ENCODE results near the gene PTX3.

Gene PTX3

DNA sequence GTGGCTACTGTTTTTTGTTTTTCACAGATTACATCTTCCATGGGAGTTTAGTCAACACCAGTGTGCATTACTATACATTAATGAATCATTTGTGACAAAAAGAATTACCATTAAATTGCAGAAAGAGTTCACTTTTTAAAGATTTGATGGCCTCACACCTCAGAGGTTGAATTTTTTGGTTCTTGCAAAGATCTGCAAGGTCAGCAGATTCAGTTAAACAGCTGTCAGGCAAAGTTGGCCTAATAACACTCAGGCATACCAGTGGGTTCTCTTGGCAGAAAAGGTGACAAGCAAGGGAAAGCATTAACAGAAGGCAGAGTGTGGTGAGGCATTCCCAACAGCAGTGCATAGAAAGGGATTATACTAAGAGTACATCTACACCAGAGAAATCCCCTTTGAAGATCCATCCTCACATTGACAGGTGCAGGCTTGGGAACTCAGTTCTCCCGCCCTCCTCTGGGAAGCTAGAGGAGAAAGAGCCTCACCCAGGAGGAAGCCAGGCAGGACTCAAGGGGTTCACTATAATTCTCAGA, 24.3 kb upstream of the PTX3 start:
- TF ChIP-seq CTCF (conservative IDR thresholded peaks at IDR 0.05) (no peak), ZFX (IDR thresholded peaks at IDR 0.05) (no peak)

DNA sequence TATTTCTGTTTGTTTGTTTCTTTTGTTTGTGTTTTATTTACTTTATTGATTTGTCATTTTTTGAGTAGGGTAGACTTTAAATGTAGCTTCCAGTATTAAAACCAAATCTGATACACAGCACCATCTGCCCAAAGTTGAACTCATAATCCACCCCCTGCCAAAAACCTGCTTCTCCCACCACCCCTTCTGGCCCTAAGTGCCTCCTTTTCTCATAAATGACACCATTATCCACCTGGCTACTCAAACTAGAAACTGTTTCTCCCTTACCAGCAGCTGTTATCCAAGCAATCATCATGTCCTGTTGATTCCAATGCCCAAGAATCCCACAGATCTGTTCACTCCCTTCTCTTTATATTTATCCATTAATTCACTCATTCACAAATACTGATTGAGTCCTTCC, 21.8 kb upstream of the PTX3 start:
- TF ChIP-seq ZFX (IDR thresholded peaks at IDR 0.05) (no peak), CTCF (conservative IDR thresholded peaks at IDR 0.05) (no peak)
- no peak overlapping the region for H3K27ac ChIP-seq

More for the DNA sequence above, 24.3 kb upstream of the PTX3 start:
- no peak overlapping the region for H3K27ac ChIP-seq

GRCh38 chr3:157416347-157417087, 20.1 kb upstream of the PTX3 start:
- TF ChIP-seq CTCF (conservative IDR thresholded peaks at IDR 0.05) (no peak), ZFX (IDR thresholded peaks at IDR 0.05) (no peak)
- H3K27ac ChIP-seq = no peak overlapping the region

DNA sequence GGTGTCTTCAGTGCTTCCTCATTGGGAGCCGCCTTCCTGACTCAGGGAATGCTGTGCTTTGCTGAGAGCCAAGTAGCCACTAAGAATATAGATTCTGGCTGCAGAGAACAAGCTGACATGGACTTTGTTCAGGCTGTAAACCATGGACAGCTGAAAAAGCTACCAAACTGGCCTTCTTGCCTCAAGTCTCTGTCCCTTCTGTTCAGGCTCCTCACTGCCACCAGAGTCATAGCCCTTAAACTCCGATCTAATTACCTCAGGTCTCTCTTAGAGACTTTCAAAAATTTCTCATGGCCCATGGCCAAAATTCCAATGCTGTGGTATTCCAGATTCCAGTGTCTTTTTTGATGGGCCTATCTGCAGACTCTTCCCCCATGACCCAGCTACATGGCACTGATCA, 19.4 kb upstream of the PTX3 start:
- no peak for TF ChIP-seq ZFX (IDR thresholded peaks at IDR 0.05)
- TF ChIP-seq CTCF (conservative IDR thresholded peaks at IDR 0.05) = no peak
- H3K27ac ChIP-seq = no peak overlapping the region

DNA sequence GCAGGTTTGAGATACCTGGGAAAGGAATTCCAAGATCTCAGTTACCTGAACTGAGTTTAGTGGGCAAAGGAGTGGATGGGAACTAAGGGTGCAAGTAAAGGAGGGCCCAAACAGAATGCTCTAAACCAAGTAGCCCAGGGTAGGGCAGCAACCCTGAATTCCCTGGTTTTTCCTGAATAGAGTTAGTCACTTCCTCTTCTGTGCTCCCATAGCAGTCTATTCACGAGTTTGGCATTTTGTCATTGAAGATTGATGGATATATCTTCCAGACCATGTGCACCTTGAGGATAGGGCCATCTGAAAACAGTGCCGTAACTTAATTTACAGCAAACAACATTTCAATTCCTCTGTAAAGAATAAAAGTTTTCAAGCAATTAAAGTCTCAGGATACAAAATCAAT, 18.5 kb upstream of the PTX3 start:
- no peak overlapping the region for H3K27ac ChIP-seq
- TF ChIP-seq ZFX (IDR thresholded peaks at IDR 0.05) (no peak), CTCF (conservative IDR thresholded peaks at IDR 0.05) (no peak)

DNA sequence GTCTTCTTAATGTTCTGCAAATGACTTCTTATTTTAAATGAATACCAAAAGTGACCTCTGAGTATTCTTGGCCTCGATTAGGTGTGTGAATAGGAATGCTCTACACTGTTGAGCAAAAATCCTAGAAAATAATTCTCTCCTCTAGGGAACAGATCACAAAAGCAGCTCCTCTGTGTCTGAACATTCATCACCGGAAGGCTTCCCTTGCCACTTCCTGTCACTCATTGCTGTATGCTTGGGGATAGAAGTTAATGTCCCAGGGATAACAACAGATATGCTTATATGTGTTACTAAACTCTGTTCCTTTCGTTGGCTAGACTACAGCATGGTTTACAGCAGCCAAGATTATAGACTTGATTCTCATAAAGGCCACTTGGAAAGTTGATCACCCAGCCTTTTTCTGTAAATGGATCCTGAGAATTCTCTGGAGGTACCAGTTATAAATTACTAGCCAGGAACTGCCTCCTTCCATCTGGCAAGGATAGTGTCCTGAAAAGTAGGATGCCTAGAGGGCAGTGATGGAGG, 16.0 kb upstream of the PTX3 start:
- TF ChIP-seq CTCF (conservative IDR thresholded peaks at IDR 0.05) (no peak), ZFX (IDR thresholded peaks at IDR 0.05) (no peak)
- no peak overlapping the region for H3K27ac ChIP-seq

- H3K27ac ChIP-seq = no peak overlapping the region
- TF ChIP-seq CTCF (conservative IDR thresholded peaks at IDR 0.05) = no peak
- no peak for TF ChIP-seq ZFX (IDR thresholded peaks at IDR 0.05)
Observed at GRCh38 chr3:157423337-157423736, 13.3 kb upstream of the PTX3 start.

All from C4-2B (cell line).